ENCODE data around the gene RECK.

GRCh38 chr9:36056896-36057295, 20.2 kb downstream of the RECK start:
- TF ChIP-seq CTCF (IDR thresholded peaks at IDR 0.05): no peak
- TF ChIP-seq POLR2A (IDR thresholded peaks at IDR 0.05): no peak
- no peak for TF ChIP-seq POLR2AphosphoS5 (IDR thresholded peaks at IDR 0.05)

Data from breast epithelium (tissue), 3 donors.